WTC11 (cell line): ENCODE measurements around the gene A4GNT. TPM values are rescaled to one million over a fixed set of nuclear protein-coding genes. Genes with fewer than 3 reads are reported as not detected.

Source experiments
- ATAC-seq: fragments of 200-7000 bp; cut with Tn5 transposase; 2 replicates; pipeline ENCODE4 v1.10.0; 2021; ENCODE audit warnings: mild to moderate bottlenecking, moderate library complexity
- CTCF ChIA-PET: fragments of 300-600 bp; sonication (Branson Sonifier 250); formaldehyde crosslinking; loops from one replicate; lab custom pipeline; 2021; ENCODE audit warnings: antibody characterized with exemption; lab: Charles Lee
- POLR2A ChIA-PET: fragments of 350-600 bp; sonication (Branson Sonifier 250); formaldehyde crosslinking; loops from one replicate; lab custom pipeline; 2021; ENCODE audit warnings: antibody characterized with exemption; lab: Charles Lee
- DNase-seq: peaks from one replicate; pipeline ENCODE4 v3.0.0; 2021; ENCODE audit warnings: low spot score
- H3K27ac Mint-ChIP-seq: 2 replicates; pipeline ENCODE4 v1.8.0; 2021; ENCODE audit warnings: mixed read lengths
- H3K27me3 Mint-ChIP-seq: 2 replicates; pipeline ENCODE4 v1.8.0; 2021; ENCODE audit warnings: low read depth, mild to moderate bottlenecking, moderate library complexity, mixed read lengths
- H3K36me3 Mint-ChIP-seq: 2 replicates; pipeline ENCODE4 v1.8.0; 2021; ENCODE audit warnings: mixed read lengths
- H3K4me1 Mint-ChIP-seq: 2 replicates; pipeline ENCODE4 v1.8.0; 2022; ENCODE audit warnings: mixed read lengths
- H3K4me3 Mint-ChIP-seq: 2 replicates; pipeline ENCODE4 v1.8.0; 2021; ENCODE audit warnings: mild to moderate bottlenecking, moderate library complexity, mixed read lengths
- H3K9me3 Mint-ChIP-seq: 2 replicates; pipeline ENCODE4 v1.8.0; 2021; ENCODE audit warnings: mixed read lengths
- CDX4 ChIP-seq: fragments of 250-450 bp; sonication (Bioruptor Pico); IDR thresholded peaks from 2 replicates; pipeline ENCODE4 v1.9.0; 2021; ENCODE audit warnings: moderate library complexity, mild to moderate bottlenecking, inconsistent platforms, borderline replicate concordance
- ELF4 ChIP-seq: sonication (generic); formaldehyde crosslinking; IDR thresholded peaks from 2 replicates; pipeline ENCODE4 v1.8.1; 2022; ENCODE audit warnings: low read depth, mild to moderate bottlenecking, moderate library complexity, missing genetic modification reagents
- FOXJ3 ChIP-seq: sonication (generic); formaldehyde crosslinking; IDR thresholded peaks from 2 replicates; pipeline ENCODE4 v1.9.0; 2021; ENCODE audit warnings: missing genetic modification reagents, mild to moderate bottlenecking, borderline replicate concordance
- FOXP4 ChIP-seq: sonication (generic); formaldehyde crosslinking; IDR thresholded peaks from 2 replicates; pipeline ENCODE4 v1.8.0; 2022; ENCODE audit warnings: mild to moderate bottlenecking, missing genetic modification reagents
- GABPB1 ChIP-seq: sonication (generic); formaldehyde crosslinking; IDR thresholded peaks from 2 replicates; pipeline ENCODE4 v1.8.1; 2023; ENCODE audit warnings: mild to moderate bottlenecking, missing genetic modification reagents
- GRHL2 ChIP-seq: fragments of 250-450 bp; sonication (Bioruptor Pico); IDR thresholded peaks from 2 replicates; pipeline ENCODE4 v1.8.0; 2022; ENCODE audit warnings: mild to moderate bottlenecking, moderate library complexity; ENCODE audit not compliant: insufficient replicate concordance, severe bottlenecking
- IRF2 ChIP-seq: sonication (generic); formaldehyde crosslinking; IDR thresholded peaks from 2 replicates; pipeline ENCODE4 v1.8.0; 2022; ENCODE audit warnings: low read depth, missing genetic modification reagents, borderline replicate concordance
- JAZF1 ChIP-seq: fragments of 250-450 bp; sonication (Bioruptor Pico); IDR thresholded peaks from 2 replicates; pipeline ENCODE4 v1.9.0; 2021; ENCODE audit warnings: moderate library complexity, mild to moderate bottlenecking, inconsistent platforms
- JUN ChIP-seq: sonication (generic); formaldehyde crosslinking; IDR thresholded peaks from 2 replicates; pipeline ENCODE4 v1.8.0; 2023; ENCODE audit warnings: mild to moderate bottlenecking, missing genetic modification reagents
- RELA ChIP-seq: sonication (generic); formaldehyde crosslinking; IDR thresholded peaks from 2 replicates; pipeline ENCODE4 v1.8.1; 2022; ENCODE audit warnings: missing genetic modification reagents, mild to moderate bottlenecking, borderline replicate concordance
- RORB ChIP-seq: fragments of 250-450 bp; sonication (Bioruptor Pico); IDR thresholded peaks from 2 replicates; pipeline ENCODE4 v1.9.0; 2021; ENCODE audit warnings: mild to moderate bottlenecking
- SMAD3 ChIP-seq: sonication (generic); formaldehyde crosslinking; IDR thresholded peaks from 2 replicates; pipeline ENCODE4 v1.8.0; 2022; ENCODE audit warnings: missing genetic modification reagents, mild to moderate bottlenecking, borderline replicate concordance
- STAT6 ChIP-seq: sonication (generic); formaldehyde crosslinking; conservative IDR thresholded peaks from 2 replicates; pipeline ENCODE4 v1.8.1; 2023; ENCODE audit warnings: mild to moderate bottlenecking, low read depth, missing genetic modification reagents, moderate library complexity
- TEAD1 ChIP-seq: sonication (generic); formaldehyde crosslinking; IDR thresholded peaks from 2 replicates; pipeline ENCODE4 v1.8.0; 2022; ENCODE audit warnings: mild to moderate bottlenecking, missing genetic modification reagents
- TEAD4 ChIP-seq: sonication (generic); formaldehyde crosslinking; IDR thresholded peaks from 2 replicates; pipeline ENCODE4 v1.8.0; 2022; ENCODE audit warnings: mild to moderate bottlenecking, missing genetic modification reagents
- USF1 ChIP-seq: sonication (generic); formaldehyde crosslinking; IDR thresholded peaks from 2 replicates; pipeline ENCODE4 v1.8.0; 2022; ENCODE audit warnings: mild to moderate bottlenecking, missing genetic modification reagents
- ZBTB43 ChIP-seq: sonication (generic); formaldehyde crosslinking; IDR thresholded peaks from 2 replicates; pipeline ENCODE4 v1.8.1; 2023; ENCODE audit warnings: mild to moderate bottlenecking, missing genetic modification reagents
- ZMAT4 ChIP-seq: fragments of 250-450 bp; sonication (Bioruptor Pico); IDR thresholded peaks from 2 replicates; pipeline ENCODE4 v1.9.0; 2021; ENCODE audit warnings: mild to moderate bottlenecking
- ZNF121 ChIP-seq: sonication (generic); formaldehyde crosslinking; IDR thresholded peaks from 2 replicates; pipeline ENCODE4 v1.8.0; 2023; ENCODE audit warnings: missing genetic modification reagents
- ZNF138 ChIP-seq: sonication (generic); formaldehyde crosslinking; conservative IDR thresholded peaks from 2 replicates; pipeline ENCODE4 v1.8.1; 2022; ENCODE audit warnings: mild to moderate bottlenecking, moderate library complexity, missing genetic modification reagents
- ZNF263 ChIP-seq: sonication (generic); formaldehyde crosslinking; IDR thresholded peaks from 2 replicates; pipeline ENCODE4 v1.8.1; 2022; ENCODE audit warnings: low read depth, mild to moderate bottlenecking, moderate library complexity, missing genetic modification reagents
- ZNF317 ChIP-seq: sonication (generic); formaldehyde crosslinking; IDR thresholded peaks from 2 replicates; pipeline ENCODE4 v1.8.1; 2023; ENCODE audit warnings: low read depth, mild to moderate bottlenecking, moderate library complexity, missing genetic modification reagents, borderline replicate concordance
- ZNF416 ChIP-seq: fragments of 250-450 bp; sonication (Bioruptor Pico); IDR thresholded peaks from 2 replicates; pipeline ENCODE4 v1.9.0; 2021; ENCODE audit warnings: mild to moderate bottlenecking, inconsistent platforms
- ZNF532 ChIP-seq: fragments of 250-450 bp; sonication (Bioruptor Pico); IDR thresholded peaks from 2 replicates; pipeline ENCODE4 v1.9.0; 2021; ENCODE audit warnings: mild to moderate bottlenecking, borderline replicate concordance
- ZNF671 ChIP-seq: fragments of 250-450 bp; sonication (Bioruptor Pico); IDR thresholded peaks from 2 replicates; pipeline ENCODE4 v1.8.0; 2021; ENCODE audit warnings: mild to moderate bottlenecking
- total RNA-seq: library from RNA; stranded (reverse); gene quantifications from 3 replicates; pipeline ENCODE4 v1.2.3, GENCODE V29; 2021

The A4GNT gene
- total RNA-seq, 1 experiment from 2014 or later = not detected

- no peak for TF ChIP-seq ZMAT4 (CRISPR knock-in tag)
- TF ChIP-seq SMAD3 (CRISPR knock-in tag) = no peak
- no peak for TF ChIP-seq ZNF532
- TF ChIP-seq ZNF671 = no peak
- TF ChIP-seq ZNF416 (CRISPR knock-in tag) = no peak
- TF ChIP-seq ZNF263 (CRISPR knock-in tag) = no peak
- no peak for TF ChIP-seq ZNF121
- no peak for TF ChIP-seq GABPB1
- no peak for TF ChIP-seq ZNF317 (CRISPR knock-in tag)
- no peak for TF ChIP-seq JAZF1
- TF ChIP-seq IRF2 = no peak
- no peak for TF ChIP-seq RELA (CRISPR knock-in tag)
- no peak for TF ChIP-seq TEAD1 (CRISPR knock-in tag)
Observed at GRCh38 chr3:138105598-138105997, 26.6 kb downstream of the A4GNT start (continued).

GRCh38 chr3:138103466-138103865 lies 28.7 kb downstream of the A4GNT start:
- ATAC-seq (no peak), DNase-seq (no peak)
- Mint-ChIP-seq H3K4me3 (no peak overlapping the region), H3K27me3 (no peaks in the 10 kb centered on the region), H3K27ac (no peak overlapping the region), H3K9me3 (no peaks in the 10 kb centered on the region), H3K36me3 (peaks cover 4% of the 10 kb centered on the region; the same call in 1 of the 2 replicates), H3K4me1 (peaks cover 12% of the 10 kb centered on the region)
- ChIA-PET POLR2A (no interaction called here), CTCF (interaction anchor here (0.7 to 1.7 kb wide), 3 partner anchors 15 to 314 kb away, joined by 3 to 7 read pairs (median 3); partner anchors contain the start of gene DBR1)
- TF ChIP-seq GRHL2 (CRISPR knock-in tag) (no peak), CDX4 (no peak), FOXP4 (CRISPR knock-in tag) (no peak), ZBTB43 (CRISPR knock-in tag) (no peak), ZMAT4 (CRISPR knock-in tag) (no peak), ZNF671 (no peak), STAT6 (CRISPR knock-in tag) (no peak), JUN (CRISPR knock-in tag) (no peak), RORB (no peak), TEAD4 (no peak), FOXJ3 (CRISPR knock-in tag) (no peak), USF1 (no peak), ZNF138 (CRISPR knock-in tag) (no peak), ELF4 (CRISPR knock-in tag) (no peak), JAZF1 (no peak)
